NCI-H748 (cell line): ENCODE data around the gene ZNF189.
"Not testable (repeated sequence)": the region's sequence is repeated elsewhere in the genome, so short reads cannot be mapped to it uniquely, and the experiment has no call there.

Experiments
- DNase-seq: peaks from one replicate; lab custom pipeline; 2025; ENCODE audit not compliant: unreplicated experiment; lab: John Stamatoyannopoulos, UW

Gene ZNF189

GRCh38 chr9:101376111-101376848 is 22.4 kb upstream of the ZNF189 start:
- no peak for DNase-seq

- DNase-seq = no peak
These were observed 18.4 kb upstream of the ZNF189 start for GRCh38 chr9:101380295-101380694.

DNA sequence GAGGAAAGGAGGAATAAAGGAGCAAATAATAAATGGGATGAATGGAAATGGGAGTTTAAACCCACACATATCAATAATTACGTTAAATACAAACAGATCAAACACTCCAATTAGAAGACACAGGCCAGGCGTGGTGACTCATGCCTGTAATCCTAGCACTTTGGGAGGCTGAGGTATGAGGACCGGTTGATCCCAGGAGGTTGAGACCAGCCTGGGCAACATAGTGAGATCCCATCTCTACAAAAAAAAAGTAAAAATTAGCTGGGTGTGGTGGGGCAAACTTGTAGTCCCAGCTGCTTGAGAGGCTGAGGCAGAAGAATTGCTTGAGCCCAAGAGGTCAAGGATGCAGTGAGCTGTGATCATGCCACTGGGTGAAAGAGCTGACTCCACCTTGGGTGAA is 17.5 kb upstream of the ZNF189 start:
- DNase-seq = no peak

DNA sequence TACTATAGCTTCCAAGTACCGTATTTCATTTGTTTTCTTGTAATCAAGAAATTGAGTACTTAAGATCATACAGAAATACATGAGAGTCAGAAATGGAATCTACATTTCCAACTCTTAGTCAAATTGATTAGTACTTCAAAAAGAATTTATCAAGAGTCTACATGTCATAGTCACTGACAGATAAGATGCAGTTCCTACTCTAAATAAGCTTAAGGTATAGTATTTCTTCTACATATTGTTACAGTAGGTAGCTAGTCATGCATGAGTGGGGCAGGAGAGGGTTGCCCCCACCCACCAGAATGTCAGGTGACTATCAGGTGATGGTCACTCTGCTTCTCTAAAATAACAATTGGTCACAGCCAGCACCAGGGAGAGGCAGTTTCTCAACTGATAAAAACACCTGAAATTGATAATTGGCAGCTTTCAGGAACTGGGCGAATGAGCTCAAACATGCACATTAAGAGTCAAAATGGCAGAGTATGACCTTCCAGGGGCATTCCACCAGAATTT is 16.8 kb upstream of the ZNF189 start:
- no peak for DNase-seq

DNA sequence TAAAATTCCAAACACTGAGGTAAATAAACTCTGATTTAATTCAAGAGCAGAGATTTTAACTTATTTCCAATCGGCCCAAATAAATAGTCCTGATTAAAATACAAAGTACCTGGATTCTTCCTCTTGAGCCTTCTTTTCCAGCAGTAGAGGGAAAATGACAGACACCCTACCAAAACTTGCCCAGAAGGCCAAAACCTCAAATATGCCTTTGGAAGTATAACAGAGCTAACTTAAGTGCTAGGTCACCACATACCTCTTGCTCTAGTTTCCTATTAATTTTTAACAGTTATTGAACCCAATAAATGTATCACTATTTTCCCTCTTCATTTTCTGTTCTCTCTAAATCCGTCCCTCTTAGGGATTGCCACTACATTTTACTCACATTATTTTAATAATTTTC is 15.3 kb upstream of the ZNF189 start:
- no peak for DNase-seq

- DNase-seq = not testable (repeated sequence)
These were observed 13.6 kb upstream of the ZNF189 start, which contains the start of gene BAAT for GRCh38 chr9:101384873-101385536. Gene BAAT, minus strand, starts transcription at chr9:101385006. Its CDS starts 13,602 bp downstream, at chr9:101371404.

DNA sequence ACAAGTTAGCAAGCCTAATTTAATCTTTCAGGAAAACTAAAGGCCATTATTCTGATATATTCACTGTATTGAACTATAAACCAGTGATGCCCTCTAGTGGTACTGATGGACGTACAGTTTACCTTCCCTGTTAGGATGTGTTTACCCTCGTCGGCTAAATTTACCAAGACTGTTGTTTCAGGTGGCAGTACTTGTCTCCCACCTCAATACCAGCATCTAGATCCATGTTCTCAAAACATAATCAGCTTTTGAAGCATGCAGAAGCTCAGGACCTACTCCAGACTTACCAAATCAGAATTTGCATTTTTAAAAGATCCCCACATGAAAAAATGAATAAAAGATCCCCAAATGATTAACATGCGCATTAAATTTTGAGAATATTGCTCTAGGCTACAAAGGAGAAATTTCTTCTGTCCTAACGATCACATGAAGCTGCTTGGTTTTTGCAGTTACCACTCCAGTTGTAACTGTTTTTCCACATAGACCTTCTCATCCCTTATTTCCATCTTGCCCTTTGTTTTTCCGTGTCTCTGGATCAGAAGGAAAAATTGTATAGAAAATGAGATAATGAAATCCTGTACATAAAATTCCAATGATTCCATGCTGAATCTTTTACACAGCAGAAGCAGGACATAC is 10.7 kb upstream of the ZNF189 start:
- peak; percentile 85 for DNase-seq

- DNase-seq = peak; percentile 70
These were observed 10.1 kb upstream of the ZNF189 start for GRCh38 chr9:101388507-101388993.

DNA sequence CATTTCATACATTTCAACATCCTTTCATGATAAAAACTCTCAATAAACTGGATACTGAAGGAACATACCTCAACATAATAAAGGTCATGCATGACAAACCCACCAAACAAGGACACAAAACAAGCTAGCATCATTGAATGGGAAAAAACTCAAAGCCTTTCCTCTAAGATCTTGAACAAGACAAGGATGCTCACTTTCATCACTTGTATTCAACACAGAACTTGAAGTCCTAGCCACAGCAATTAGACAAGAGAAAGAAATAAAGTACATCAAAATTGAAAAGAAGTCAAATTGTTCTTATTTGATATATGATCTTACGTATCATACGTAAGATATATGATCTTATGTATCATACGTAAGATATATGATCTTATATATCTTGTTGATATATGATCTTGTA is 5.5 kb upstream of the ZNF189 start:
- no peak for DNase-seq

- no peak for DNase-seq
These were observed 4.0 kb upstream of the ZNF189 start for GRCh38 chr9:101394687-101395086.

GRCh38 chr9:101397746-101398067 is 944 bp upstream of the ZNF189 start:
- DNase-seq = no peak

DNA sequence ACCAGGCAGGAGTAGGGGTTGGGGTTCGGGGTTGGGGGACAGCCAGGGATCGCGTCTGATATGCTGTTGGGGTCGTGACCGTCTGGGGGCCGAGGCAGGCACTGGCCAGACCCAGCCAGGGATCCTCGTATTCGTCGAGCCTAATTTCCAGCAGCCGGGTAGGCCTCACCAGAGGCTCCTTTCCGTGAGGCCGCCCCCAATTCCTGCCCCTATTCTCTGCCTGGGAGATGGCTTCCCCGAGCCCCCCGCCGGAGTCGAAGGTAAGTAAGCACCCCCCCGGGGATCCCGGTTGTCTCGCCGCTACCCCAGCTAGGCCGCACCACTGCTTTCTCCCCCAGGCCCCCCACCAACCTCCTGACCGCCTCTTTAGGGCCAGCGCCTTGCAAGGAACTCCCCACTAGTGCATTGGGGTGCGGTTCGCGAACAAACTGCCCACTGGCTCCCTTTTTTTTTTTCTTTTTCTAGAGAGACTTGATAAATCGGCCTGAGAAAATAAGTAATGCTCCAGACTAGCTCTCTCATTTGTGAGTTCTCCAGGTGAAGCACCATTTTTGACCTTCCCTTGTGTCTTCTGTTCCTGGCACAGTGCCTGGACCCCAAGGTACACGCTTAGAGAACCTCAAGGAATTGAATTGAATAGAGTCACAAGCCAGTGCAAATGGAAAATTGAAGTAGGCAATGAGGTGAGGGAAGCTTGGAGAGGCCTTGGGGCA is 435 bp downstream of the ZNF189 start:
- DNase-seq = peak; percentile 29

GRCh38 chr9:101399643-101399970 is 956 bp downstream of the ZNF189 start:
- no peak for DNase-seq

DNA sequence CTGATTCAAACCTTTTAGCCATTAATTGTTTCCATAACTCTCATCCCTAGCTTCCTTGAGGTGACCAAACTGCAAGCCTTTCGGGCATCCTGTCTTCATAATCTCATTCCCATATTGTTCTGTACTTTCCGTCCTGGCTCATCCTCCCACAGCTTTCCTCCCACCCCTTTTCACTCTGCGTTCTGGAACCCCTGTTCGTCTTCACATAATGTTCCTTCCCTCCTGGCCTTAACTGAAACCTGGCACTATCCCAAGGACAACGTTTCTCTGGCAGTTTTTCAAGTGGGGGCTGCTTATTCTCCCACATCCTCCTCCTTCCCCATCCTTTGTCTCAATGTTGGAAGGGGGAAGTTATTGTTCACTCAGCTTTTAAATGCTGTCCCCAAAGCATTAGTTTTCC is 1.5 kb downstream of the ZNF189 start:
- DNase-seq = no peak

DNA sequence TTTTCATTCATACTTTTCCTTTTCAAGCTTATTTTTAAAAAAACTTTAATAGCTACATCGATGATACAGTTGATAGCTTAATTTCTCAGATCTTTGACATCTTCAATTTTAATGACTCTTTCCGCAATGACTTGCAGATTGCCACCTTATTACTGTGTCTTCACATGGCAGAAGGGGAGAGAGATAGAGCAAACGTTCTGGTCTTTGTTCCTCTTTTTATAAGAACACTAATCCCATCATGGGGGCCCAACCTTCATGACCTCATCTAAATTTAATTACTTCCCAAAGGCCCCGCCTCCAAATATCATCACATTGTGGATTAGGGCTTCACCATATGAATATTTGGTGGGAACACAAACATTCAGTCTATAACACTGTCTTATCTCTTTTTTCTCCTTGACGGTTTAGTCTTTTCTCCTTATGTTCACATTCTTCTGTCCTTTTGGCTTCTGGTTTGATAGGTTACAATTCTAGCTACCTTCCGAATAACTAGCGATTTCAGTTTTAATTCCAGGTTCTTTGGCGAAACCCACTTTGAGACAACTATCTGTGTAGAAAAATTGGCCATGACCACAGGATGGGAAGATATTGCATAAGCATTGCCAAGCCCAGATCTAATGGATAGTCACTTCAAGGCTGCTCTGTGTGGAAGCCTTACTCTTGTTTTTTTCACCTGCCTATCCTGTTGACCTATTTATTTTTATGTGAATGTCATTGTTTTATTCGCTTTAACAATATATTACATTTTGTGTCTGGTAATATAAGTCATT is 5.0 kb downstream of the ZNF189 start:
- DNase-seq = no peak

GRCh38 chr9:101408374-101409078 is 9.9 kb downstream of the ZNF189 start:
- no peak for DNase-seq

GRCh38 chr9:101409079-101409477 is 10.4 kb downstream of the ZNF189 start:
- DNase-seq = peak; percentile 21

DNA sequence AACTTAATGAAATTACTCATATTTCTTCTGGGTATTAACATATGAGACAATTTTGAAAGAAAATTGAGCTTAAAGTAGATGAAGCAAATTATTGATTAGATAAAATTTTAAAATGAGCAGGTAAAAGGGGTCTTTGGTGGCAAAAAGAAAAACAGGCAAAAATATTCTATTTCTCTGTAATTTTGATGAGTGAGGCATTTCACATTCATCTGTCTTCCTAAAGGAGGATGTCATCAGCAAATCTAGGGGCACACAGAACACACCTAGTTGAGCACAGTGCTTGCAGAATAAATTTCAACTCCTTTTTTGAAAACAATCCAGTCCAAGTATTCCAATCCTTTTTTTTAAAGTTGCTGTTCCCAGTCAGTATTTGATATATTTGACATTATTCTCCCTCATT is 16.2 kb downstream of the ZNF189 start:
- no peak for DNase-seq

DNA sequence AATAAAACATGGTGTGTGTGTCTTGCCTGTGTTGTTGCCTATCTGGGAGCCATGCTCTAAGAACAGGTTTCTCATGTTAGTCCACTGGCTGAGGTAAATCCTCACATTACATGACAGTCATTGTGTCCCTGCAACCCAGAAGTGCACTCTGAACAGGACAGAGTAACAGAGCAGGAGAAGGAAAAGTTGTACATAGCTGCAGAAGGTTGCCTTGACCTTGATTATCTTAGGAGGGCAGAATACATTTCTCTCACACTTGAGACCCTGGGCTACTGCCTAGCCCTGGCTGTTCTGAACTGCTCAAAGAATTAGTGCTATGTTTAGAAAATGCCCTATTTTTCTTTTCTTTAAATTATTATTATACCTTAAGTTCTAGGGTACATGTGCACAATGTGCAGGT is 16.9 kb downstream of the ZNF189 start:
- DNase-seq = no peak

DNA sequence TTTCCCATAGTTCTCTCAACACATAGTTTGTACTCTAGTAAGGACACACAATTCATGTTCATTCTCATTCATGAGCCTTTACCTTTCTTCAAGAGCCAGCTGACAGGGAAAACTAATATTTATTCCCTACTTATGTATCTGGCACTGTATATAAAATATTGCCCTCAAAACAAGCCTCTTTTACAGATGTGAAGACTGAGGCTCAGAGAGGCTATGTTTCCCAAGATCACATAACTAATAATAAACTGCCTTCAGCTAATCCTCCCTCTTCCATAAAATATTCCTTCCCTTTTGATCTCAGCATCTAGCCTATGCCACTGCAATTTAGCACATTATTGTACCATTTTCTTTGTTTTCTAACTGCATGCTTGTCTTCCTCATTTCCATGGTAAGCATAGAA is 18.7 kb downstream of the ZNF189 start:
- DNase-seq = no peak
